Tibial nerve (tissue), 4 donors: ENCODE data around the gene CD300E. TPM values are rescaled to one million over a fixed set of nuclear protein-coding genes. Genes with fewer than 3 reads are reported as not detected.

Experiments used
- DNase-seq, 2 donors: peaks; one replicate each; pipeline ENCODE4 v3.0.0-alpha.2; 2019; ENCODE audit warnings: low spot score in 2 of 2
- H3K27ac ChIP-seq, 4 donors: fragments of 200-600 bp; sonication (generic) in 3 of 4; one replicate each; pipeline ENCODE4 v1.5.1; 2017 to 2019; ENCODE audit warnings: mild to moderate bottlenecking in 1 of 4
- H3K27me3 ChIP-seq, 2 donors: fragments of 200-600 bp; sonication (generic) in 1 of 2; one replicate each; pipeline versions ENCODE4 v1.5.1 to v1.6.0; 2017 to 2019
- H3K36me3 ChIP-seq, 3 donors: fragments of 200-600 bp; sonication (generic); one replicate each; pipeline ENCODE4 v1.5.1; 2018 to 2019
- H3K4me1 ChIP-seq, 4 donors: fragments of 200-600 bp; sonication (generic) in 3 of 4; one replicate each; pipeline ENCODE4 v1.5.1; 2017 to 2019
- H3K4me3 ChIP-seq, 4 donors: fragments of 200-600 bp; sonication (generic) in 3 of 4; one replicate each; pipeline ENCODE4 v1.5.1; 2017 to 2019; ENCODE audit warnings: mild to moderate bottlenecking in 1 of 4, moderate library complexity in 1 of 4
- H3K9me3 ChIP-seq, 4 donors: fragments of 200-600 bp; sonication (generic) in 3 of 4; one replicate each; pipeline ENCODE4 v1.5.1; 2017 to 2019
- EP300 ChIP-seq, 2 donors: sonication (generic); formaldehyde crosslinking; IDR thresholded peaks; one replicate each; pipeline ENCODE4 v1.6.1; 2017; ENCODE audit warnings: antibody characterized with exemption in 2 of 2, mild to moderate bottlenecking in 1 of 2
- POLR2A ChIP-seq, 2 donors: fragments of 450-650 bp; IDR thresholded peaks; one replicate each; pipeline ENCODE4 v1.6.1; 2017; ENCODE audit warnings: antibody characterized with exemption in 2 of 2, mild to moderate bottlenecking in 2 of 2, moderate library complexity in 2 of 2
- WGBS, 2 donors: methylation state at CpG; one replicate each; pipeline ENCODE4 v1.1.5; 2018; 5-methylcytosine and 5-hydroxymethylcytosine counted together
- total RNA-seq, 4 donors: library from RNA; depleted of rRNA; stranded (reverse); fragments of >200 nt; gene quantifications; one replicate each; pipeline ENCODE4 v1.1.0, GENCODE V29; 2016
- TF ChIP-seq, protein P1 (sequence below), 5 experiments: fragments of 200-600 bp in 3 of 5; fragments of 450-650 bp in 2 of 5; sonication (generic) in 3 of 5; IDR thresholded peaks; one replicate each; pipeline ENCODE4 v1.5.1; 2016 to 2019; ENCODE audit warnings: antibody characterized with exemption in 5 of 5, mild to moderate bottlenecking in 3 of 5, moderate library complexity in 2 of 5

Gene CD300E
- total RNA-seq, 4 donors from 2014 or later, result under 0.01 to 1.8 (median 0.51) TPM

GRCh38 chr17:74603746-74604145 lies 19.8 kb downstream of the CD300E start:
- DNase-seq, result no peak
- TF ChIP-seq POLR2A (IDR thresholded peaks at IDR 0.05), result no peak
- no peak for TF ChIP-seq EP300 (IDR thresholded peaks at IDR 0.05)
- TF ChIP-seq, protein P1, sequence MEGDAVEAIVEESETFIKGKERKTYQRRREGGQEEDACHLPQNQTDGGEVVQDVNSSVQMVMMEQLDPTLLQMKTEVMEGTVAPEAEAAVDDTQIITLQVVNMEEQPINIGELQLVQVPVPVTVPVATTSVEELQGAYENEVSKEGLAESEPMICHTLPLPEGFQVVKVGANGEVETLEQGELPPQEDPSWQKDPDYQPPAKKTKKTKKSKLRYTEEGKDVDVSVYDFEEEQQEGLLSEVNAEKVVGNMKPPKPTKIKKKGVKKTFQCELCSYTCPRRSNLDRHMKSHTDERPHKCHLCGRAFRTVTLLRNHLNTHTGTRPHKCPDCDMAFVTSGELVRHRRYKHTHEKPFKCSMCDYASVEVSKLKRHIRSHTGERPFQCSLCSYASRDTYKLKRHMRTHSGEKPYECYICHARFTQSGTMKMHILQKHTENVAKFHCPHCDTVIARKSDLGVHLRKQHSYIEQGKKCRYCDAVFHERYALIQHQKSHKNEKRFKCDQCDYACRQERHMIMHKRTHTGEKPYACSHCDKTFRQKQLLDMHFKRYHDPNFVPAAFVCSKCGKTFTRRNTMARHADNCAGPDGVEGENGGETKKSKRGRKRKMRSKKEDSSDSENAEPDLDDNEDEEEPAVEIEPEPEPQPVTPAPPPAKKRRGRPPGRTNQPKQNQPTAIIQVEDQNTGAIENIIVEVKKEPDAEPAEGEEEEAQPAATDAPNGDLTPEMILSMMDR (IDR thresholded peaks at IDR 0.05), result no peak
- peaks cover 0 to 8% (median 0%) of the 10 kb centered on the region in 4 donors for H3K9me3 ChIP-seq
- WGBS, 2 donors, result 70 to 73% methylated on average over 5 of the region's 5 CpGs
- peaks cover 0 to 11% (median 0%) of the 10 kb centered on the region in 4 donors for H3K4me1 ChIP-seq
- H3K27ac ChIP-seq, result no peak overlapping the region
- no peaks in the 10 kb centered on the region for H3K36me3 ChIP-seq
- H3K4me3 ChIP-seq, result no peak overlapping the region
- peaks cover 0 to 13% of the 10 kb centered on the region in 2 donors for H3K27me3 ChIP-seq

GRCh38 chr17:74603037-74603635 lies 20.4 kb downstream of the CD300E start:
- H3K36me3 ChIP-seq, result no peaks in the 10 kb centered on the region
- H3K4me1 ChIP-seq, result peaks cover 0 to 11% (median 0%) of the 10 kb centered on the region in 4 donors
- peaks cover 0 to 8% (median 0%) of the 10 kb centered on the region in 4 donors for H3K9me3 ChIP-seq
- peaks cover 0 to 18% of the 10 kb centered on the region in 2 donors for H3K27me3 ChIP-seq
- no peak overlapping the region for H3K27ac ChIP-seq
- no peak for TF ChIP-seq EP300 (IDR thresholded peaks at IDR 0.05)
- TF ChIP-seq POLR2A (IDR thresholded peaks at IDR 0.05), result no peak
- TF ChIP-seq, protein P1 (IDR thresholded peaks at IDR 0.05), result no peak
- H3K4me3 ChIP-seq, result no peak overlapping the region
- WGBS, 2 donors, result 50 to 72% methylated on average over 6 of the region's 6 CpGs
- no peak for DNase-seq

- Histone ChIP-seq H3K4me1 (peaks cover 0 to 11% (median 0%) of the 10 kb centered on the region in 4 donors), H3K27ac (no peak overlapping the region), H3K9me3 (no peaks in the 10 kb centered on the region), H3K4me3 (no peak overlapping the region), H3K36me3 (no peaks in the 10 kb centered on the region), H3K27me3 (peaks cover 0 to 18% of the 10 kb centered on the region in 2 donors)
- DNase-seq, result peak in 1 of 2 donors; percentile 41
- no peak for TF ChIP-seq POLR2A (IDR thresholded peaks at IDR 0.05)
- TF ChIP-seq, protein P1 (IDR thresholded peaks at IDR 0.05), result peak in 4 of 5 experiments; percentile 17 to 47 (median 20)
- 44 to 49% methylated on average over 12 of the region's 12 CpGs for WGBS, 2 donors
Observed at GRCh38 chr17:74601944-74602572, 21.5 kb downstream of the CD300E start.

GRCh38 chr17:74599448-74599939 lies 24.0 kb downstream of the CD300E start:
- no peak overlapping the region for H3K27ac ChIP-seq
- DNase-seq, result no peak
- peaks cover 0 to 18% of the 10 kb centered on the region in 2 donors for H3K27me3 ChIP-seq
- TF ChIP-seq POLR2A (IDR thresholded peaks at IDR 0.05) (no peak), EP300 (IDR thresholded peaks at IDR 0.05) (peak in 1 of 2 donors; percentile 44)
- TF ChIP-seq, protein P1 (IDR thresholded peaks at IDR 0.05), result no peak
- no peak overlapping the region for H3K4me3 ChIP-seq
- WGBS, 2 donors, result 52 to 56% methylated on average over 10 of the region's 10 CpGs
- H3K36me3 ChIP-seq, result no peaks in the 10 kb centered on the region
- no peaks in the 10 kb centered on the region for H3K4me1 ChIP-seq
- no peaks in the 10 kb centered on the region for H3K9me3 ChIP-seq

DNA sequence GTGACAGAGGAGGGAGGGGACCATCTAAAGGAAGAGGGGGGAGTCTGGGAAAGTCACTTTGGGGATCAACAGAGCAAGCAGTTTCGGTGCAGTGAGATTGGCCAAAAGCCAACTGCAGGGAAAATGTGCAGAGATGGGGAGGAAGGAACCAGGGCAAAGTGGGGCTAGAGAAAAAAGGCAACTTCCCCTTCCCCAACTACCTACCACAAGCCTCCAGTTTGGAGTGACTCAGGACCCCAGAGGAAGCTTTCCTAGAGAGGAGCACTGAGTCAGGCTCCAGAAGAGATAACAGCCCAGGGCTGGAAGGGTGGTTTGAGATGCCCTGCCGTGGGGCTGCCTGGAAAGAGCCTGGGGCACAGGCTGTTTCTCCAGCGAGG lies 24.5 kb downstream of the CD300E start:
- Histone ChIP-seq H3K9me3 (no peaks in the 10 kb centered on the region), H3K4me1 (no peaks in the 10 kb centered on the region), H3K27me3 (peaks cover 0 to 18% of the 10 kb centered on the region in 2 donors), H3K4me3 (no peak overlapping the region), H3K27ac (no peak overlapping the region), H3K36me3 (no peaks in the 10 kb centered on the region)
- TF ChIP-seq, protein P1 (IDR thresholded peaks at IDR 0.05), result no peak
- 2 to 19% methylated on average over 2 to 3 of the region's 3 CpGs for WGBS, 2 donors
- no peak for DNase-seq
